Measurements from ENCODE around the gene FRMD8. TPM values are rescaled to one million over a fixed set of nuclear protein-coding genes. Genes with fewer than 3 reads are reported as not detected.

The FRMD8 gene
- total RNA-seq, 4 donors from 2014 or later: 96.5 to 226 (median 128) TPM

DNA sequence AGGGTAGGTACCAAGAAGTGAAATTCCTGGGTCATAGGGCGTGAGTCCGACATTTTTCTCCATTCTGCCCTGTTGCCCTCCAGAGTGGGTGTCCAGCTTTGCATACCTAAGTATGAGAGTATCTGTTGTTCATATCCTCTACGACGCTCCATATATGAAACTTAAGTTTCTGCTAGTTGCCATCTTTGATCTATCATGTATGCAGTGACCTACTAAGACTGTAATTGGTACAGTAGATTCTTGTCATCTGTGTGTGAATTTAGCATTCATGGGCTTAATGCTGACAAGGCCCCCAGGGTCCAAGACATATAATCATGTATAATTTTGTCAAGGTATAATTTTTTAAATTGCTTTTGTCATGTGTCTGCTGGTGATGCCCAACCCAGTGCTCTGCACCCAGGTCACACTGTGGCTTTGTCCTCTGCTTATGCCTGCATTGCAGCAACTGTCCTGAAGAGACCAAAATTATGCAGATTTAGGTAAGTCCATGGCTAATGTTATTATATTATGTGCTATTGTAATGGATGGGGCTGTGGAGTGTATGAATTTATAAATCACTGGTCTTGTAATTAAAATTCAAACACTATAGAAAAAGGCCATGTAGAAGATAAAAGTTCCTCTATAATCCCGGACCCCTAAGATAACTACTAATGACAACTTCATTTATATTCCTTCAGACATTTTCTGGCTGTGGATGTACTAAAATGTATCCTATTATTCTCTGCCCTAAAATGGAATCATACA is 48.4 kb downstream of the FRMD8 start:
- Histone ChIP-seq H3K27me3 (no peaks in the 10 kb centered on the region), H3K9me3 (no peaks in the 10 kb centered on the region), H3K4me3 (no peak overlapping the region), H3K27ac (peak overlapping the region in 2 of 4 donors; percentile 98 to 100), H3K4me1 (peaks cover 0 to 96% (median 73%) of the 10 kb centered on the region in 4 donors), H3K36me3 (peaks cover 0 to 69% (median 13%) of the 10 kb centered on the region in 3 donors)
- TF ChIP-seq EP300 (IDR thresholded peaks at IDR 0.05) (peak in 1 of 2 donors; percentile 18), POLR2A (IDR thresholded peaks at IDR 0.05) (no peak)
- DNase-seq (ENCODE audit: low spot score in 2 of 2): no peak
- WGBS, 2 donors: 54 to 71% methylated on average over 5 of the region's 5 CpGs

DNA sequence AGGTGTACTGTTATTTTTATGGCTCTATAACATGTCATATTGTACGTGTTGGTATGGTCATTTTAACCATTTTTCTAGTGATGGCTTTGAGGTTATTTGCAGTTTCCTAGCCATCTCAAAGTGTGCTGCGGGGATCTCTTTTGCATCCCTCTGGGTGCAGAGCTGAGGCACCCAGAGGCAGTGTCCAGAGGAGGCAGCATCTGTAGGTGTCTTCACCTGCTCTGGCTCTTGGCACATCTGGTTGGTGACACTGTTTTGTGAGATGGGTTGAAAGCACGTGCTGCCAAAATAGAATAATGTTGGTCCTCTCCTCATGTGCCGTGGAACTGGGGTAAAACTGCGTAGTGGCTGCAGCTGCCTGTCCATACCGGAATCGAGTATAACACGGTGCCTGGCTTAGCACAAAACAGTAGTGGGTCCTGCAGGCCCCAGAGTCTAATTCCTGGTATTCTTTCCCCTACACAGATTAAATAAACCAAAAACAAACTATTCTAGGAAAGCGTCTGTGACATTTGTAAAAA is 49.0 kb downstream of the FRMD8 start:
- Histone ChIP-seq H3K4me3 (no peak overlapping the region), H3K4me1 (peaks cover 0 to 92% (median 70%) of the 10 kb centered on the region in 4 donors), H3K27me3 (no peaks in the 10 kb centered on the region), H3K27ac (peak overlapping the region in 3 of 4 donors; percentile 11 to 98 (median 62)), H3K36me3 (peaks cover 0 to 71% (median 13%) of the 10 kb centered on the region in 3 donors), H3K9me3 (no peaks in the 10 kb centered on the region)
- peak in 1 of 2 donors; percentile 12 for DNase-seq (ENCODE audit: low spot score in 2 of 2)
- WGBS, 2 donors: 69 to 76% methylated on average over 9 of the region's 9 CpGs
- TF ChIP-seq EP300 (IDR thresholded peaks at IDR 0.05): peak in 1 of 2 donors; percentile 3
- TF ChIP-seq, protein P1, sequence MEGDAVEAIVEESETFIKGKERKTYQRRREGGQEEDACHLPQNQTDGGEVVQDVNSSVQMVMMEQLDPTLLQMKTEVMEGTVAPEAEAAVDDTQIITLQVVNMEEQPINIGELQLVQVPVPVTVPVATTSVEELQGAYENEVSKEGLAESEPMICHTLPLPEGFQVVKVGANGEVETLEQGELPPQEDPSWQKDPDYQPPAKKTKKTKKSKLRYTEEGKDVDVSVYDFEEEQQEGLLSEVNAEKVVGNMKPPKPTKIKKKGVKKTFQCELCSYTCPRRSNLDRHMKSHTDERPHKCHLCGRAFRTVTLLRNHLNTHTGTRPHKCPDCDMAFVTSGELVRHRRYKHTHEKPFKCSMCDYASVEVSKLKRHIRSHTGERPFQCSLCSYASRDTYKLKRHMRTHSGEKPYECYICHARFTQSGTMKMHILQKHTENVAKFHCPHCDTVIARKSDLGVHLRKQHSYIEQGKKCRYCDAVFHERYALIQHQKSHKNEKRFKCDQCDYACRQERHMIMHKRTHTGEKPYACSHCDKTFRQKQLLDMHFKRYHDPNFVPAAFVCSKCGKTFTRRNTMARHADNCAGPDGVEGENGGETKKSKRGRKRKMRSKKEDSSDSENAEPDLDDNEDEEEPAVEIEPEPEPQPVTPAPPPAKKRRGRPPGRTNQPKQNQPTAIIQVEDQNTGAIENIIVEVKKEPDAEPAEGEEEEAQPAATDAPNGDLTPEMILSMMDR (IDR thresholded peaks at IDR 0.05): no peak

DNA sequence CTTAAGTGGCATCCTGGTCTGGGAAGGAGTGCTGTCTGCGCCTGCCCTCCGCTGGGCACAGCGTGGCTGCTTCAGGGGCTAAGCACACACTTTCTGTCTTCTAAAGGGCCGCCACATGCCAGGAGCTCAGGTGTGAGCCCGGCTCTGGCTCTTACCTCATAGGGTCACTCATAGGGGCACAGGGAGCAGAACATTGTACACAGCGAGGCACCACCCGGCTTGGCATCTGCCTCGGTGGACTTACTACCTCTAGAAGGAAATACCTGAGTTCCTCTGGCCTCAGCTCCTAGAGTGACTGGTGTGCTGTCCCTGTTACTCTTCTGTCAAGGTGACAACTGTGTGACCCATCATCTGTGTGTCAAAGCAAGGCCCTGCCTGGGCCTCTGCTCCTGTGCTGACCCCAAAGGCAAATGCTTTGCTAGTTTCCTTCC is 49.6 kb downstream of the FRMD8 start:
- peaks cover 0 to 91% (median 69%) of the 10 kb centered on the region in 4 donors for H3K4me1 ChIP-seq
- WGBS, 2 donors: 82 to 100% methylated on average over 5 to 8 of the region's 8 CpGs
- H3K27ac ChIP-seq: peak overlapping the region; percentile 2 to 98 (median 36)
- TF ChIP-seq EP300 (IDR thresholded peaks at IDR 0.05): peak in 1 of 2 donors; percentile 48
- TF ChIP-seq, protein P1 (IDR thresholded peaks at IDR 0.05): no peak
- peaks cover 0 to 77% (median 13%) of the 10 kb centered on the region in 3 donors for H3K36me3 ChIP-seq
- H3K9me3 ChIP-seq: no peaks in the 10 kb centered on the region
- no peak overlapping the region for H3K4me3 ChIP-seq
- peak in 1 of 2 donors; percentile 15 for DNase-seq (ENCODE audit: low spot score in 2 of 2)
- no peaks in the 10 kb centered on the region for H3K27me3 ChIP-seq

DNA sequence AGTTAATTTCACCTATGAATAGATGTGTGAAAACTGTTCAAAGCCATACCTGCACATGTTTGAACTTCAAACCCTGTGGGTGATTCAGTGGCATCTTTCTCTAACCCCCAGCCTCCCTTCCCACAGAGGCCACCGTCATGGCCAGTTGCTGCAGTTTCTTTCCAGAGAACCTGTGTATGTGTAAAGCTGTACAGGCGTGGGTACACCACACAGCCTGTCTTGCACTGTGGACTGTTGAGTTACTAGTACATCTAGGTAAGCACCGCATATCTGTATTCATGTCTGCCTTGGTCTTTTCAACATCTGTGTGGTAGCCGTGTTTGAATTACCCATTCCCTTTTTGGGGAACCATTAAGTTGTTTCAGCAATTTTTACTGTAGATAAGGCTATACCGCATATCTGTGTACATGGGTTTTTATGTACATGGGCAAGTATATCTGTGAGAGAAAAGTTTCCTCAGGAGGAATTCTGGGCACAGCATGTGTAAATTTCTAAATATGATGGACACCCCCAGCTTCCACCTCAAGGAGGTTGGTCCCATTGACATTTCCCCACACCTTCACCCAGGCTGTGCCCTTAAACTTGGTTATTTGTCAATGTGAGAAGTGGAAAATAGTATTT is 50.1 kb downstream of the FRMD8 start:
- peak in 1 of 2 donors; percentile 12 for DNase-seq (ENCODE audit: low spot score in 2 of 2)
- WGBS, 2 donors: 80 to 89% methylated on average over 5 of the region's 5 CpGs
- H3K9me3 ChIP-seq: no peaks in the 10 kb centered on the region
- peak in 1 of 2 donors; percentile 8 for TF ChIP-seq POLR2A (IDR thresholded peaks at IDR 0.05)
- peak in 1 of 2 donors; percentile 61 for TF ChIP-seq EP300 (IDR thresholded peaks at IDR 0.05)
- TF ChIP-seq, protein P1 (IDR thresholded peaks at IDR 0.05): no peak
- H3K4me3 ChIP-seq: no peak overlapping the region
- peak overlapping the region; percentile 2 to 98 (median 36) for H3K27ac ChIP-seq
- H3K27me3 ChIP-seq: no peaks in the 10 kb centered on the region
- peaks cover 0 to 90% (median 69%) of the 10 kb centered on the region in 4 donors for H3K4me1 ChIP-seq
- H3K36me3 ChIP-seq: peaks cover 0 to 82% (median 13%) of the 10 kb centered on the region in 3 donors

DNA sequence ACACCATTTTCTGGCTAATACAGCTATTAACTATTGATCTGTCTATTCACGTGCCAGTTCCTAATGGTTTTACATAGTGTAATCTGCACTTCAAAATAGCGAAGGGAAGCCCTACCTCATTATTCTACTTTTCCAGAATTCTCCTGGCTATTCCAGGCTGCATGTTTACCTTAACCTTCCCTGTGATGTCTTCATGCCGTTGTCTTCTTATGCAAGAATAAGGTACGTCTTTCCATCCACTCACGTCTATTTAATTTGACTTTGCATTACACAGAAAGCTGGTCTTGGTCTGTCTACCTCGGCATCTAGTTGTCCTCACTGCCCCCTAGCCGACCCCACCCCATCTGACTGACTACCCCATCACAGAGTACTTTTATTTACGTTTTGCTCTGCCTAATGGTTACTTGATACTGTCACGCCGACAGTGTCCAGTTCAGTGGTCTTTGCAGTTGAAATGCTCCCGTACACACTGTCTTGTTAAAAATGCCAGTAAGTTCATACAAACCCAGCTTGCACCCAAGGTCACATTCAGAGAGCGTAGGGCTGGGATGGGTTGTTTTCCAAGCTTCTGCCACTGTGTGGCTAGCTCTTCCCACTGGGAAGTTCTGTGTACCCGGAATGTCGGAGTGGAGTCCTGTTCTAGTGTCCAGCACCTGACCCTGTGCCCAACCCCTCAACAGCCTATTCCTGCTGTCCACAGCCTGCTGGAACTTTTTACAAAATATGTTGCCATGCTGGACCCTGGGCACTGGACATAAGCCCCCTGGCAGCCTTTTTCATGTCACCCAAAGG is 51.2 kb downstream of the FRMD8 start:
- H3K27ac ChIP-seq: peak overlapping the region in 2 of 4 donors; percentile 32 to 56
- peaks cover 0 to 85% (median 13%) of the 10 kb centered on the region in 3 donors for H3K36me3 ChIP-seq
- WGBS, 2 donors: 76 to 81% methylated on average over 14 of the region's 14 CpGs
- DNase-seq (ENCODE audit: low spot score in 2 of 2): peak in 1 of 2 donors; percentile 12
- H3K4me1 ChIP-seq: peaks cover 0 to 90% (median 69%) of the 10 kb centered on the region in 4 donors
- TF ChIP-seq, protein P1 (IDR thresholded peaks at IDR 0.05): no peak
- peak in 1 of 2 donors; percentile 57 for TF ChIP-seq EP300 (IDR thresholded peaks at IDR 0.05)
- peak in 1 of 2 donors; percentile 6 for TF ChIP-seq POLR2A (IDR thresholded peaks at IDR 0.05)
- no peaks in the 10 kb centered on the region for H3K9me3 ChIP-seq
- no peak overlapping the region for H3K4me3 ChIP-seq
- H3K27me3 ChIP-seq: no peaks in the 10 kb centered on the region
